Measurements from ENCODE around the gene HS3ST5. TPM values are rescaled to one million over a fixed set of nuclear protein-coding genes. Genes with fewer than 3 reads are reported as not detected.

HS3ST5 gene
- total RNA-seq, 3 donors from 2014 or later (not counting 1 experiment from before 2014, with no cell fraction given), result not detected

DNA sequence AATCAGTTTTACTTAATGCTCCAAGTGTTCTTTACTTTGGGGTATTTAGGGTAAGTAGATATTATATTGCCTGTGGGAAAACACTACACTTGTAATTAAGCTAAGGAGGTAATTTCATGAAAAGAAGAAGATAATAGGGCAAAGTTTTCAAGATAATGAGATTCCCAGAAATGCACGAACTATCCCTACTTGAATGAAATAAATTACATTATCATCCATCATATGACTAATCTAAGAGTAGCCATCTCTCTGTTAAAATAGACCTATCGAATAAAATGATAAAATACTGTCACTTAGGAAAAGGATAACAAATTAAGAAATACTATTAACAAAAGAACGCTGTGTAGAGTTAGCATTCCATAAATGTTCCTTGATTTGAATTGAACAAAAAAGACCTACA, 236.8 kb downstream of the HS3ST5 start:
- Mint-ChIP-seq H3K4me3 (no peak overlapping the region), H3K27ac (no peak overlapping the region), H3K36me3 (no peaks in the 10 kb centered on the region), H3K9me3 (peaks cover 0 to 2% of the 10 kb centered on the region in 2 donors), H3K27me3 (ENCODE audit: low read depth in 2 of 2) (no peaks in the 10 kb centered on the region), H3K4me1 (no peaks in the 10 kb centered on the region)
- H3K36me3 ChIP-seq (ENCODE audit: control insufficient read depth, insufficient read depth, low read length), result no peaks in the 10 kb centered on the region
- ATAC-seq (no peak), DNase-seq (no peak)
- no peak overlapping the region for H3K27ac ChIP-seq (ENCODE audit: low read length)
- no CpG with 5 or more reads among the region's 3 CpGs for WGBS (ENCODE audit: insufficient coverage)
- TF ChIP-seq, protein P1, sequence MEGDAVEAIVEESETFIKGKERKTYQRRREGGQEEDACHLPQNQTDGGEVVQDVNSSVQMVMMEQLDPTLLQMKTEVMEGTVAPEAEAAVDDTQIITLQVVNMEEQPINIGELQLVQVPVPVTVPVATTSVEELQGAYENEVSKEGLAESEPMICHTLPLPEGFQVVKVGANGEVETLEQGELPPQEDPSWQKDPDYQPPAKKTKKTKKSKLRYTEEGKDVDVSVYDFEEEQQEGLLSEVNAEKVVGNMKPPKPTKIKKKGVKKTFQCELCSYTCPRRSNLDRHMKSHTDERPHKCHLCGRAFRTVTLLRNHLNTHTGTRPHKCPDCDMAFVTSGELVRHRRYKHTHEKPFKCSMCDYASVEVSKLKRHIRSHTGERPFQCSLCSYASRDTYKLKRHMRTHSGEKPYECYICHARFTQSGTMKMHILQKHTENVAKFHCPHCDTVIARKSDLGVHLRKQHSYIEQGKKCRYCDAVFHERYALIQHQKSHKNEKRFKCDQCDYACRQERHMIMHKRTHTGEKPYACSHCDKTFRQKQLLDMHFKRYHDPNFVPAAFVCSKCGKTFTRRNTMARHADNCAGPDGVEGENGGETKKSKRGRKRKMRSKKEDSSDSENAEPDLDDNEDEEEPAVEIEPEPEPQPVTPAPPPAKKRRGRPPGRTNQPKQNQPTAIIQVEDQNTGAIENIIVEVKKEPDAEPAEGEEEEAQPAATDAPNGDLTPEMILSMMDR (IDR thresholded peaks at IDR 0.05), result no peak
- intact Hi-C loops (cut with micrococcal nuclease), result no loop called here
- H3K27me3 ChIP-seq (ENCODE audit: control insufficient read depth, insufficient read depth, low read length), result no peaks in the 10 kb centered on the region
- H3K4me3 ChIP-seq (ENCODE audit: low read length), result no peak overlapping the region
- no peaks in the 10 kb centered on the region for H3K4me1 ChIP-seq (ENCODE audit: control insufficient read depth, insufficient read depth, low read length)
- H3K9me3 ChIP-seq (ENCODE audit: control insufficient read depth, insufficient read depth, low read length), result no peaks in the 10 kb centered on the region

DNA sequence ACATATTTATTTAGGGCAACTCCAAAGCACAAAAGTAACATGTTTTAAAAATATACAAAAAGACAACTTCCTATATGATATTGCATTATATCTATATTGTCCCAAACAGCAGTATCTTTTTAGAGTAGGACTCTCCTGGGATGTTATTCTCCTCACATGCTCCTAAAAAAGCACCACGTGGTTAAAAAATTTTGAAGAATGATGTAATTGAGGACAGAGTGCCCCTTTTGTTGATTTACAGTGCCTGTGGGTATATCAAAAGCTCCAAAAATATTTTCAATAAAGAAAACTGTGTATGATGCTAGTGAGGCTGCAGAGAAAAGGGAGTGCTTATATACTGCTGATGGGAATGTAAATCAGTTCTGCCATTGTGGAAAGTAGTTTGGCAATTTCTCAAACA, 241.6 kb downstream of the HS3ST5 start:
- ATAC-seq, result no peak
- Mint-ChIP-seq H3K27me3 (ENCODE audit: low read depth in 2 of 2) (no peaks in the 10 kb centered on the region), H3K9me3 (no peaks in the 10 kb centered on the region), H3K27ac (no peak overlapping the region), H3K36me3 (no peaks in the 10 kb centered on the region), H3K4me1 (no peaks in the 10 kb centered on the region), H3K4me3 (no peak overlapping the region)
- H3K9me3 ChIP-seq (ENCODE audit: control insufficient read depth, insufficient read depth, low read length), result no peaks in the 10 kb centered on the region
- H3K27ac ChIP-seq (ENCODE audit: low read length), result no peak overlapping the region
- H3K4me1 ChIP-seq (ENCODE audit: control insufficient read depth, insufficient read depth, low read length), result no peaks in the 10 kb centered on the region
- no peak overlapping the region for H3K4me3 ChIP-seq (ENCODE audit: low read length)
- WGBS (ENCODE audit: insufficient coverage), result 67% methylated on average over 1 of the region's 1 CpG
- DNase-seq, result no peak
- TF ChIP-seq, protein P1 (IDR thresholded peaks at IDR 0.05), result no peak
- peaks cover 2% of the 10 kb centered on the region for H3K27me3 ChIP-seq (ENCODE audit: control insufficient read depth, insufficient read depth, low read length)
- no peaks in the 10 kb centered on the region for H3K36me3 ChIP-seq (ENCODE audit: control insufficient read depth, insufficient read depth, low read length)
- intact Hi-C loops (cut with micrococcal nuclease), result no loop called here

DNA sequence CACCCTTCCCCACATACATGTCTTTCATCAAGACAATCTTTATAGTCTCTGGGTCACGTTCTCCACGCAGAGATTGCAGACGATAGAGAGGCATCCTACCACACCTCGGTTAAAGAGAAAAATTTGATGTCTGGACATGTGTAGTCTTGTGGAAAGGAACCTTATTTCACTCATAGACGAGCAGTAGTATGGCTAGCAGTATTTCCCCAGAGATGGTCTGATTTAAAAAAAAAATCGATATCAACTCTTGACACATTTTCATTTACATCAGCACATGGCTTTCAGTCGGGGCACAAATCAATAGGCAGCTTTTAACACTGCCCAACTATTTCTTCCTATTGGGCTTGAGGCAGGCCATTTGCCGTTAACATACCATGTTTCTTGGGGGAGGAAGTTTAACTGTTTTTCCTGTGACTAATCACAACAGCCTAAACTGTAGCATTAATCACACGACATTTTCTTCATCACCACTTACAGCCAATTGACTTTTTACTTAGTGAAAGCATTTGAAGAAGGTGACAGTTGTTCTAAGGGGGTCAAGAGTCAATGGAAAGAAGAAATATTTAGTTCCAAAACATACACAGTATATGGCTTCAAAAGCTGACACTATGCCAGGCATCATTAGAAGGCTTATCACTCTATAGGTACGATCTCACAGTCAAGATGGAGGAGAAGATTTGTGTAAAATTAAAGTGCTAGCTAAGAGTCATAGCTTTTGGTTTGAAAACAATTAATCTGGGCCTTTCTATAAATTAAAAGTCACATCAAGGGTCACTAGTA, 242.4 kb downstream of the HS3ST5 start:
- intact Hi-C loops (cut with micrococcal nuclease), result no loop called here
- no peak overlapping the region for H3K4me3 ChIP-seq (ENCODE audit: low read length)
- Mint-ChIP-seq H3K9me3 (no peaks in the 10 kb centered on the region), H3K36me3 (no peaks in the 10 kb centered on the region), H3K4me3 (no peak overlapping the region), H3K27ac (no peak overlapping the region), H3K27me3 (ENCODE audit: low read depth in 2 of 2) (no peaks in the 10 kb centered on the region), H3K4me1 (no peaks in the 10 kb centered on the region)
- TF ChIP-seq, protein P1 (IDR thresholded peaks at IDR 0.05), result no peak
- 91% methylated on average over 8 of the region's 10 CpGs for WGBS (ENCODE audit: insufficient coverage)
- ATAC-seq (no peak), DNase-seq (no peak)
- no peaks in the 10 kb centered on the region for H3K36me3 ChIP-seq (ENCODE audit: control insufficient read depth, insufficient read depth, low read length)
- H3K27me3 ChIP-seq (ENCODE audit: control insufficient read depth, insufficient read depth, low read length), result peaks cover 5% of the 10 kb centered on the region
- no peak overlapping the region for H3K27ac ChIP-seq (ENCODE audit: low read length)
- no peaks in the 10 kb centered on the region for H3K4me1 ChIP-seq (ENCODE audit: control insufficient read depth, insufficient read depth, low read length)
- H3K9me3 ChIP-seq (ENCODE audit: control insufficient read depth, insufficient read depth, low read length), result no peaks in the 10 kb centered on the region
